Gastroesophageal sphincter (tissue), 3 donors: Measurements from ENCODE around the gene NRARP.

ENCODE experiments used
- CTCF ChIP-seq, 4 experiments: fragments of 200-600 bp in 2 of 4; fragments of 450-650 bp in 2 of 4; sonication (generic) in 1 of 4; IDR thresholded peaks; one replicate each; pipeline ENCODE4 v1.5.1; 2017 to 2019; ENCODE audit warnings: antibody characterized with exemption in 4 of 4, mild to moderate bottlenecking in 2 of 4, moderate library complexity in 2 of 4
- EP300 ChIP-seq: sonication (generic); formaldehyde crosslinking; IDR thresholded peaks from one replicate; pipeline ENCODE4 v1.6.1; 2017; ENCODE audit warnings: antibody characterized with exemption, mild to moderate bottlenecking
- POLR2A ChIP-seq, 2 donors: fragments of 450-650 bp; IDR thresholded peaks; one replicate each; pipeline ENCODE4 v1.6.1; 2017; ENCODE audit warnings: antibody characterized with exemption in 2 of 2, mild to moderate bottlenecking in 2 of 2, moderate library complexity in 1 of 2
- POLR2AphosphoS5 ChIP-seq: sonication (generic); formaldehyde crosslinking; IDR thresholded peaks from one replicate; pipeline ENCODE4 v1.6.1; 2017; ENCODE audit warnings: antibody characterized with exemption

- TF ChIP-seq POLR2A (IDR thresholded peaks at IDR 0.05) (no peak), EP300 (no peak), POLR2AphosphoS5 (no peak), CTCF (IDR thresholded peaks at IDR 0.05) (no peak)
Measured at GRCh38 chr9:137293094-137293481, 9.0 kb downstream of the NRARP start.
